Prostate gland (tissue), 2 donors: ENCODE results near the gene EEF1G. TPM values are rescaled to one million over a fixed set of nuclear protein-coding genes. Genes with fewer than 3 reads are reported as not detected.

Source experiments
- DNase-seq: peaks from one replicate; pipeline ENCODE4 v3.0.0-alpha.2; 2019; ENCODE audit warnings: low spot score
- H3K27ac ChIP-seq, 2 donors: fragments of 200-600 bp; sonication (generic); 2 replicates each; pipeline ENCODE4 v1.5.1; 2017 to 2019
- H3K27me3 ChIP-seq: fragments of 200-600 bp; sonication (generic); replicated peaks from 2 replicates; pipeline ENCODE4 v1.5.1; 2019; ENCODE audit not compliant: insufficient read depth
- H3K36me3 ChIP-seq, 2 donors: fragments of 200-600 bp; sonication (generic); 1 replicate in 1 of 2; 2 replicates in 1 of 2; pipeline versions ENCODE4 v1.5.1 to v1.8.1; 2017 to 2019
- H3K4me1 ChIP-seq: fragments of 200-600 bp; sonication (generic); replicated peaks from 2 replicates; pipeline ENCODE4 v1.5.1; 2019
- H3K4me3 ChIP-seq, 2 donors: fragments of 200-600 bp; sonication (generic); 2 replicates each; pipeline ENCODE4 v1.5.1; 2017 to 2019
- H3K9me3 ChIP-seq: fragments of 200-600 bp; sonication (generic); 2 replicates; pipeline ENCODE4 v1.5.1; 2017
- CTCF ChIP-seq, 4 experiments: fragments of 200-600 bp in 2 of 4; fragments of 450-650 bp in 2 of 4; sonication (generic) in 2 of 4; IDR thresholded peaks; 1 replicate in 3 of 4; 2 replicates in 1 of 4; pipeline ENCODE4 v1.5.1; 2016 to 2019; ENCODE audit warnings: antibody characterized with exemption in 4 of 4, mild to moderate bottlenecking in 2 of 4, moderate library complexity in 2 of 4
- POLR2A ChIP-seq: fragments of 450-650 bp; IDR thresholded peaks from one replicate; pipeline ENCODE4 v1.6.1; 2016; ENCODE audit warnings: antibody characterized with exemption, mild to moderate bottlenecking
- POLR2AphosphoS5 ChIP-seq: sonication (generic); formaldehyde crosslinking; IDR thresholded peaks from one replicate; pipeline ENCODE4 v1.6.1; 2017; ENCODE audit warnings: antibody characterized with exemption
- WGBS: methylation state at CpG from one replicate; pipeline ENCODE4 v1.1.5; 2018; 5-methylcytosine and 5-hydroxymethylcytosine counted together
- intact Hi-C: fragments of 100-400 bp; cut with DNase I; formaldehyde crosslinking; loops from one replicate; pipeline ENCODE4 v1.14.2; 2022
- total RNA-seq, 2 donors: library from RNA; depleted of rRNA; stranded (reverse); fragments of >200 nt; gene quantifications; one replicate each; pipeline ENCODE4 v1.1.0, GENCODE V29; 2016

Gene EEF1G
- total RNA-seq, 2 donors from 2014 or later, result 1,254 to 2,389 TPM

- Histone ChIP-seq H3K9me3 (no peaks in the 10 kb centered on the region), H3K4me3 (no peak overlapping the region), H3K27me3 (no peaks in the 10 kb centered on the region), H3K27ac (peak overlapping the region in 1 of 2 donors; percentile 91), H3K4me1 (peaks cover 10% of the 10 kb centered on the region), H3K36me3 (peaks cover 21 to 28% of the 10 kb centered on the region in 2 donors)
- DNase-seq, result peak; percentile 79
- intact Hi-C loops, result no loop called here
- TF ChIP-seq POLR2AphosphoS5 (peak; percentile 54), CTCF (IDR thresholded peaks at IDR 0.05) (peak in 3 of 4 experiments; percentile 34 to 64 (median 52)), POLR2A (no peak)
- 54% methylated on average over 13 of the region's 13 CpGs for WGBS
Observed at GRCh38 chr11:62593434-62594044, 19.8 kb upstream of the EEF1G start.

- Histone ChIP-seq H3K27me3 (no peaks in the 10 kb centered on the region), H3K4me3 (no peak overlapping the region), H3K9me3 (no peaks in the 10 kb centered on the region), H3K36me3 (peaks cover 18 to 25% of the 10 kb centered on the region in 2 donors), H3K4me1 (peaks cover 10% of the 10 kb centered on the region), H3K27ac (peak overlapping the region; percentile 91 to 92)
- TF ChIP-seq POLR2AphosphoS5 (no peak), POLR2A (no peak), CTCF (IDR thresholded peaks at IDR 0.05) (no peak)
- DNase-seq, result no peak
- intact Hi-C loops, result no loop called here
- WGBS, result 61% methylated on average over 8 of the region's 8 CpGs
Observed at GRCh38 chr11:62592989-62593421, 19.3 kb upstream of the EEF1G start.

- H3K9me3 ChIP-seq, result no peaks in the 10 kb centered on the region
- 15% methylated on average over 17 of the region's 17 CpGs for WGBS
- H3K4me1 ChIP-seq, result peaks cover 10% of the 10 kb centered on the region
- H3K27ac ChIP-seq, result peak overlapping the region; percentile 91 to 92
- peaks cover 13 to 18% of the 10 kb centered on the region in 2 donors for H3K36me3 ChIP-seq
- intact Hi-C loops, result no loop called here
- no peak for TF ChIP-seq POLR2AphosphoS5
- no peak for TF ChIP-seq POLR2A
- no peak for TF ChIP-seq CTCF (IDR thresholded peaks at IDR 0.05)
- no peak for DNase-seq
- peak overlapping the region; percentile 56 to 63 for H3K4me3 ChIP-seq
- H3K27me3 ChIP-seq, result no peaks in the 10 kb centered on the region
Observed at GRCh38 chr11:62592146-62592815, 18.6 kb upstream of the EEF1G start.

- Histone ChIP-seq H3K27me3 (no peaks in the 10 kb centered on the region), H3K27ac (peak within 1 kb of the TSS; percentile 91 to 92), H3K9me3 (no peaks in the 10 kb centered on the region), H3K4me1 (peaks cover 10% of the 10 kb centered on the region), H3K4me3 (peak within 1 kb of the TSS; percentile 56 to 63), H3K36me3 (peaks cover 11 to 13% of the 10 kb centered on the region in 2 donors)
- peak; percentile 99 for DNase-seq
- TF ChIP-seq CTCF (IDR thresholded peaks at IDR 0.05), result peak in 2 of 4 experiments; percentile 35 to 39
- TF ChIP-seq POLR2A, result peak; percentile 84
- TF ChIP-seq POLR2AphosphoS5, result peak; percentile 100
- under 1% methylated on average over 58 of the region's 58 CpGs for WGBS
- intact Hi-C loops, result no loop called here
Observed at GRCh38 chr11:62591448-62592145, 17.9 kb upstream of the EEF1G start, which contains the start of gene TUT1. TUT1 (minus strand) TSS chr11:62591523; CDS start chr11:62591485, 38 bp downstream.
